Thyroid gland (tissue), 4 donors: ENCODE measurements around the gene TRPT1.

Experiments used
- CTCF ChIP-seq, 6 experiments: fragments of 200-600 bp in 3 of 6; fragments of 450-650 bp in 3 of 6; sonication (generic) in 3 of 6; IDR thresholded peaks; one replicate each; pipeline ENCODE4 v1.5.1; 2016 to 2019; ENCODE audit warnings: antibody characterized with exemption in 6 of 6, mild to moderate bottlenecking in 2 of 6, inconsistent platforms in 1 of 6, moderate library complexity in 1 of 6
- POLR2A ChIP-seq, 2 donors: fragments of 450-650 bp; IDR thresholded peaks; one replicate each; pipeline ENCODE4 v1.6.1; 2017; ENCODE audit warnings: antibody characterized with exemption in 2 of 2, mild to moderate bottlenecking in 2 of 2, moderate library complexity in 1 of 2

DNA sequence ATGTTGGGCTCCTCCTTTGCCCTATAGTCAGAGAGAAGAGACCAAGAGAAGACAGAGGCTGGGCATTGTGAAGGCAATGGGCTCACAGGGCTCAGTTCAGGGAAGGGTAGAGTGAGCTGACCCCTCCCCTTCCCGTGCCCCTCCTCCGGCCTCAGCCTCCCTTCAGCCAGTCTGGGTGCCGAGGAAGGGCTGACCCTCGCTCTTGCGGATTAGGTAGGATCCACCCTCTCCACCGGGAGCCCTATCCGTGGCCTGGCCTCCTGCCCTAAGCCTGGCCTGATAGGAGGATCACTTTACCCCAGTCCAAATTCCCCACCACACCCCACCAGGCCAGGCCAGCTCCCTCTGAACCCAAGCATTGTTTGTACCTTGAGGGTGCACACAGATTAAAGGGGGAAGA, 22.6 kb upstream of the TRPT1 start:
- TF ChIP-seq CTCF (IDR thresholded peaks at IDR 0.05) (no peak), POLR2A (IDR thresholded peaks at IDR 0.05) (no peak)
